Ammon's horn (tissue), 1 donor: ENCODE results near the gene TRPT1.

Experiments used
- DNase-seq: peaks from one replicate; pipeline ENCODE4 v3.0.0-alpha.2; 2016; ENCODE audit warnings: low spot score

Gene TRPT1

DNA sequence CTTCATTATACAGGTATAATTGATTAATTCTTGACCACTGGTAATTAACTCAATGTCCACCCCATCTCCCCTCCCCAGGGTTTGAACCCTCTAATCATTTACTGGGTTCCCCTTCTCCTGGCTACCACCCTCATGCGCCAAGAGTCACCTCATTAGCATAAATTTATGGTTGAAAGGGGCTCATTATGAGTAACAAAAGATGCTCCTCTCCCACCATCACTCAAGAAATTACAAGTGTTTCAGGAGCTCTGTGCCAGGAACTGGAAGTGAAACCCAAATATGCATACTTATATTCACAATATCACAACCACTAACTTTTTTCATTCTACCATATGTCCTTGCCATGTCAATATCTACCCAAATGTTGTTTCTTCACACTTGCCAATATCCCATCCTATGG is 47.8 kb downstream of the TRPT1 start:
- DNase-seq: no peak

GRCh38 chr11:64176751-64177150 is 49.2 kb downstream of the TRPT1 start:
- DNase-seq: no peak
